Uterus (tissue), 2 donors: ENCODE results near the gene PPP1R27.

Experiments used
- CTCF ChIP-seq, 4 experiments: fragments of 200-600 bp in 2 of 4; fragments of 450-650 bp in 2 of 4; sonication (generic) in 2 of 4; IDR thresholded peaks; one replicate each; pipeline ENCODE4 v1.5.1; 2016 to 2019; ENCODE audit warnings: antibody characterized with exemption in 4 of 4, mild to moderate bottlenecking in 2 of 4, moderate library complexity in 1 of 4
- POLR2A ChIP-seq, 2 donors: fragments of 450-650 bp; IDR thresholded peaks; one replicate each; pipeline ENCODE4 v1.6.1; 2016; ENCODE audit warnings: antibody characterized with exemption in 2 of 2, mild to moderate bottlenecking in 1 of 2, moderate library complexity in 1 of 2

DNA sequence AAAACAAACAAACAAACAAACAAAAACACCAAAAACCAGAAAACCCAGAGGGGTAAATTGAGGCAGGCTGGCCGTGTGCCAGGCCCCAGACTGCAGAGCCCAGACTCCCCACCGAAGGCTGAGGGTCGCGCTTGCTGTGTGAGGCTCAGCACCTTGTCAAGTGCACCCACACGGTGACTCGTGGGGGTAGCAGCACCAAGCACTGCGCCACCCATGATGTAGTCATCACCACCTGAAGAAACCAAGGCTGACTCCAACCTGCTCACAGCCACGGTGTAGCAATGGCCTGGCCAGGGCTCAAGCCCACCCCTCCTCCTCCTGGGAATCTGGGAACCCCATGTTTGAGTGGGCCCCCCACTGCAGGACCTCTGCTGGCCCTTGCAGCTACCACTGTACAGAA is 13.7 kb downstream of the PPP1R27 start:
- no peak for TF ChIP-seq POLR2A (IDR thresholded peaks at IDR 0.05)
- no peak for TF ChIP-seq CTCF (IDR thresholded peaks at IDR 0.05)
